Choroid plexus epithelial cell (primary cell): ENCODE measurements around the gene ADRA2C.

Source experiments
- DNase-seq: peaks from one replicate; pipeline ENCODE4 v3.0.0-alpha.2; 2010; ENCODE audit warnings: low read depth
- H3K4me3 ChIP-seq: 2 replicates; pipeline ENCODE4 v1.5.1; 2011; ENCODE audit warnings: low read depth, mild to moderate bottlenecking, control low read depth, low read length, moderate library complexity
- TF ChIP-seq, protein P1 (sequence below): conservative IDR thresholded peaks from 2 replicates; pipeline ENCODE4 v1.5.1; 2011; ENCODE audit warnings: low read depth, mild to moderate bottlenecking, control low read depth, inconsistent platforms, low read length, moderate library complexity

ADRA2C gene

DNA sequence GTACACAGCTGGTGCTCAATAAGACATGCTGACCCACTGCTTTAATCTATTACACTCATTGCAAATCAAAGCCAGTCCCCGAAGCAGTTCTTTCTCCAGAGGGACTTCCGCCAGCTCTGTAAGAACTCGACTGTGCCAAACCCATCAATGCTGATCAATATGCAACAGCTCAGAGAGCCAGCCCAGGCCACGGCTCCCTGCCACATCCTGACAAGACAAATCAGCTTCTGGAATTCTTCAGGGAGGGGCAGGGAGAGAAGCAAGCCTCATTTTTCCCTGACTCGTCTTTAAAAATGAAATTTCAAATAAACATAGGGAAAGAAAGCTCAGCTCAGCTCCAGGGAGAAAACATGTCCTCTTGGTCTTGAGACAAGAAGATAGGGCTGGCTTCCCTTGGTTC lies 5.3 kb upstream of the ADRA2C start:
- TF ChIP-seq, protein P1, sequence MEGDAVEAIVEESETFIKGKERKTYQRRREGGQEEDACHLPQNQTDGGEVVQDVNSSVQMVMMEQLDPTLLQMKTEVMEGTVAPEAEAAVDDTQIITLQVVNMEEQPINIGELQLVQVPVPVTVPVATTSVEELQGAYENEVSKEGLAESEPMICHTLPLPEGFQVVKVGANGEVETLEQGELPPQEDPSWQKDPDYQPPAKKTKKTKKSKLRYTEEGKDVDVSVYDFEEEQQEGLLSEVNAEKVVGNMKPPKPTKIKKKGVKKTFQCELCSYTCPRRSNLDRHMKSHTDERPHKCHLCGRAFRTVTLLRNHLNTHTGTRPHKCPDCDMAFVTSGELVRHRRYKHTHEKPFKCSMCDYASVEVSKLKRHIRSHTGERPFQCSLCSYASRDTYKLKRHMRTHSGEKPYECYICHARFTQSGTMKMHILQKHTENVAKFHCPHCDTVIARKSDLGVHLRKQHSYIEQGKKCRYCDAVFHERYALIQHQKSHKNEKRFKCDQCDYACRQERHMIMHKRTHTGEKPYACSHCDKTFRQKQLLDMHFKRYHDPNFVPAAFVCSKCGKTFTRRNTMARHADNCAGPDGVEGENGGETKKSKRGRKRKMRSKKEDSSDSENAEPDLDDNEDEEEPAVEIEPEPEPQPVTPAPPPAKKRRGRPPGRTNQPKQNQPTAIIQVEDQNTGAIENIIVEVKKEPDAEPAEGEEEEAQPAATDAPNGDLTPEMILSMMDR, result no peak
- DNase-seq, result no peak
- H3K4me3 ChIP-seq, result no peak overlapping the region

DNA sequence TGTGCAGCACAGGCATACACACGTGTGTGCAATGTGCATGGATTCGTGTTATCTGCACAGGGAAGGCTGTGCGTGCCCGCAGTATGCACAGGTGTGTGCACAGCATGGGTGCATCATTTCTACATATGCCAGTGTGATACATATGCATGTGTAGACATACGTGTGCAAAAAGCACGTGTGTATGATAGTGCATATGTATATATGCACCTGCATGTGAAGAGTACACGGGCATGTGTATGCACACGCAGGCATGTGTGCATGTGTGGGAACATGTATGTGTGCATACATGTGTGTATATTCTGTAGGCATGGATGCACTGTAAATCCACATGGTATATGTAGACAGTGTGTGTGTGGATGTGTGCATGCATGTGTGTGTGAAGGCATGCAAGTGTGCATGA lies 3.9 kb upstream of the ADRA2C start:
- TF ChIP-seq, protein P1, result no peak
- no peak for DNase-seq
- H3K4me3 ChIP-seq, result no peak overlapping the region

DNA sequence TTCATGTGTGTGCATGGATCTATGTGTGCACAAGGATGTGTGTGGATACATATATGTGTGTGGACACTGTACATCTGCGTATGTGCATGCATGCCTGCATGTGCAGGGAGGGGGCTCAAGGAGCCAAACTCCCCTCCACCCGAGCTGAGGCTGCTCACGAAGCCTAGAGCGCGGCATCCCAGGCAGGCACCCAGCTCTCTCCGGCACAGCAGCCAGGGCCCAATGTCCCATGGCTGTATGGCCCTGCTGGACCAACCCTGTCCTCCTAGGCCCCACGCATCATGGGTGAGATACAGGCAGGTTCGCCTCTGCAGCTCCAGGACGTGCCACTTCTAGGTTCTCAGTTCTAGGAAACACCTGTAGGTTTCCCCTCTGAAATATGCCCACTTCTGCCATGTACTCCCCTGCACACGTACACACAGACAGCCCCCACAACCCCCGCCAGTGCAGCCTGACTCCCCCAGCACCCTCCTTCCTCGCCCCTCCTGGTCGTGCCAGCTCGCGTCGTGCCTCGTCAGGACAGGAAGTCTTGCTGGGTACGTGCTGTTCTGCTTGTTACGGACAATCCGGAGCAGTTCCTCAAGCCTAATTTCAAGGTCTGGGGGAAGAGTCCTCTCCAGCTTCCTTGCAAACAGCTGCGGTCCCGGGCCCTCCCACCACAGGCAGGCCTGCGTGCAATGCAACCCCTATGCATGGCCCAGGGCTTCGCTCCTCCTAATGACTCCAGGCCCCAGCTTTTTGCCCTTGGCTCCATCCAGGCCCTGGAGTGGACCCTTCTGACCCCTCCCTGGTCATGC lies 3.2 kb upstream of the ADRA2C start:
- no peak for DNase-seq
- TF ChIP-seq, protein P1, result no peak
- H3K4me3 ChIP-seq, result no peak overlapping the region

DNA sequence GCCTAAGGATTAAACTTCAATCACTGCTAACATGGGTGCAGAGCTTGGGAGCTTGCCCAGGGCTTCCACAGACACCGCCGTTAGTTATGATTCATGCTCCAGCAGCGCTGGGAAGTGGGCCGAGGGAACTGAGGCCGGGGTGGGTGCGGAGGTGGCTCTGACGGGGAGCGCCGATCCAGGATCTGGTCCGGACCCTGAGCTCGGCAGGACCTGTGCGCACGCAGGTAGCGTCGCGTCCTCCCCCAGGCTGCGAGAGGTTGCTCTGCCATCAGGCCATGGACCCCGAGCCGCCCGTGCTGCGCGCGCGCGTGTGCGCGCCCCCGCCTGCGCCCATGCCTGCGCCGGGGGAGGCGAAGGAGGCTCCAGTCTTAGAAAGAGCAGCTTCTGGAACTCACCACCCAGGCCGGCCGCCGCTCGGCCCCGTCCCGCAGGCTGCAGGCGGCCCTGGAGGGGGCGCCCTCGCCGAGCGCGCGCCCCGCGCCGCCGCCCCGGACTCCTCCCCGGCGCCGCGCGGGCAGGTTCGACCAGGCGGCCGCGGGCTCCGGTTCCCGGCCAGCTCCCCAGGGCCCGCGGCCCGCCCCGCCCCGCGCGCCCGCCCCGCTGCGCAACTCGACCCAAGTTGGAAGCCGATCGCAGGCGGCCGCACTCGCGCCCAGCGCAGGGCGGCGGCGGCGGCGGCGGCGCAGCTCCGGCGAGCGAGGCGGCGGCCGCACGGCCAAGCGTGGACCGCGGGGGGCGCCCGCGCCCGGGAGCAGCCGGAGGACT lies 732 bp upstream of the ADRA2C start:
- peak overlapping the region; percentile 24 for H3K4me3 ChIP-seq
- TF ChIP-seq, protein P1, result no peak
- peak; percentile 43 for DNase-seq

DNA sequence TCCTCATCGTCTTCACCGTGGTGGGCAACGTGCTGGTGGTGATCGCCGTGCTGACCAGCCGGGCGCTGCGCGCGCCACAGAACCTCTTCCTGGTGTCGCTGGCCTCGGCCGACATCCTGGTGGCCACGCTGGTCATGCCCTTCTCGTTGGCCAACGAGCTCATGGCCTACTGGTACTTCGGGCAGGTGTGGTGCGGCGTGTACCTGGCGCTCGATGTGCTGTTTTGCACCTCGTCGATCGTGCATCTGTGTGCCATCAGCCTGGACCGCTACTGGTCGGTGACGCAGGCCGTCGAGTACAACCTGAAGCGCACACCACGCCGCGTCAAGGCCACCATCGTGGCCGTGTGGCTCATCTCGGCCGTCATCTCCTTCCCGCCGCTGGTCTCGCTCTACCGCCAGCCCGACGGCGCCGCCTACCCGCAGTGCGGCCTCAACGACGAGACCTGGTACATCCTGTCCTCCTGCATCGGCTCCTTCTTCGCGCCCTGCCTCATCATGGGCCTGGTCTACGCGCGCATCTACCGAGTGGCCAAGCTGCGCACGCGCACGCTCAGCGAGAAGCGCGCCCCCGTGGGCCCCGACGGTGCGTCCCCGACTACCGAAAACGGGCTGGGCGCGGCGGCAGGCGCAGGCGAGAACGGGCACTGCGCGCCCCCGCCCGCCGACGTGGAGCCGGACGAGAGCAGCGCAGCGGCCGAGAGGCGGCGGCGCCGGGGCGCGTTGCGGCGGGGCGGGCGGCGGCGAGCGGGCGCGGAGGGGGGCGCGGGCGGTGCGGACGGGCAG lies 792 bp downstream of the ADRA2C start:
- TF ChIP-seq, protein P1, result no peak
- H3K4me3 ChIP-seq, result no peak overlapping the region
- peak; percentile 2 for DNase-seq

DNA sequence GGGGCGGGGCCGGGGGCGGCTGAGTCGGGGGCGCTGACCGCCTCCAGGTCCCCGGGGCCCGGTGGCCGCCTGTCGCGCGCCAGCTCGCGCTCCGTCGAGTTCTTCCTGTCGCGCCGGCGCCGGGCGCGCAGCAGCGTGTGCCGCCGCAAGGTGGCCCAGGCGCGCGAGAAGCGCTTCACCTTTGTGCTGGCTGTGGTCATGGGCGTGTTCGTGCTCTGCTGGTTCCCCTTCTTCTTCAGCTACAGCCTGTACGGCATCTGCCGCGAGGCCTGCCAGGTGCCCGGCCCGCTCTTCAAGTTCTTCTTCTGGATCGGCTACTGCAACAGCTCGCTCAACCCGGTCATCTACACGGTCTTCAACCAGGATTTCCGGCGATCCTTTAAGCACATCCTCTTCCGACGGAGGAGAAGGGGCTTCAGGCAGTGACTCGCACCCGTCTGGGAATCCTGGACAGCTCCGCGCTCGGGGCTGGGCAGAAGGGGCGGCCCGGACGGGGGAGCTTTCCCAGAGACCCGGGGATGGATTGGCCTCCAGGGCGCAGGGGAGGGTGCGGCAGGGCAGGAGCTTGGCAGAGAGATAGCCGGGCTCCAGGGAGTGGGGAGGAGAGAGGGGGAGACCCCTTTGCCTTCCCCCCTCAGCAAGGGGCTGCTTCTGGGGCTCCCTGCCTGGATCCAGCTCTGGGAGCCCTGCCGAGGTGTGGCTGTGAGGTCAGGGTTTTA lies 1.5 kb downstream of the ADRA2C start:
- TF ChIP-seq, protein P1, result no peak
- DNase-seq, result peak; percentile 10
- H3K4me3 ChIP-seq, result no peak overlapping the region
